GM18499 (cell line): Measurements from ENCODE around the gene VGLL1.

Experiments used
- ATAC-seq: cut with Tn5 transposase; IDR thresholded peaks from one replicate; pipeline ENCODE4 v1.9.1; 2021; ENCODE audit warnings: moderate number of reproducible peaks; ENCODE audit not compliant: insufficient read depth, unreplicated experiment

Gene VGLL1

DNA sequence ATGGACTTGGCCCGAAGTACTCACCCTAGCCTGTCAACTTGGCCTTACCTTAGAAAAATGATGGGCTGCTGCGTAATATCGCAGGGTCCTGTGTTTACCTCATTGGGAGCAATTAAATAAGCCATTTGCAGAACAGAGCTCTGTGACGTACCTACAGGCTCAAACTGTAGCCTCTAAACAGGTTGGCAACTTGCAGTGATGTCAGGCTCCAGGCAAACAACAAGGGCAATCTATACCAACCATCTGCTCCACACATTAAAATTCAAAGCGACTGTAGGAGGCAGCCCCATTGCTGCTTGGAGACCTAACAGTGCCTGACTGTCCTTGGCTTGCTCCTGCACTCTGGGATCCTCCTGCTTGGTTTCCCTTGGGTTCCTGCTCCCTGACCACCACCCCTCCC is 17.2 kb downstream of the VGLL1 start:
- no peak for ATAC-seq

DNA sequence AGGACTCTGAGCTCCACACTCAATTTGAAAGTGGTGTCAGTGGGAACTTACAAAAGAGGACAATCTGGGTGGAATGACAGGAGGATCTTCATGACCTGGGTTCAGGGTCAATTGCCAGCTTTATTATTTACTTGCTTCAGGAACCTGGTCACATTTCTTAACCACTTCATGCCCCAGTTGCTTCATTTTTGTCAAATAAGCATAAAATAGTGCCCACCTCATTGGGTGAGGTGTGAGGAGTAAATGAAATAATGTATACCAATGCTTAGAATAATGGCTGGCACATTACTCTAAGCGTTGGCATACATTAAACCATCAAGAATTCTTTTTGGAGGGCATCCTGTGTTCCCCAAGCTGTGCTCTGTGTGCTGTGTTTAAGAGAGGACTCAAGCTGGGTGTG is 19.4 kb downstream of the VGLL1 start:
- no peak for ATAC-seq

DNA sequence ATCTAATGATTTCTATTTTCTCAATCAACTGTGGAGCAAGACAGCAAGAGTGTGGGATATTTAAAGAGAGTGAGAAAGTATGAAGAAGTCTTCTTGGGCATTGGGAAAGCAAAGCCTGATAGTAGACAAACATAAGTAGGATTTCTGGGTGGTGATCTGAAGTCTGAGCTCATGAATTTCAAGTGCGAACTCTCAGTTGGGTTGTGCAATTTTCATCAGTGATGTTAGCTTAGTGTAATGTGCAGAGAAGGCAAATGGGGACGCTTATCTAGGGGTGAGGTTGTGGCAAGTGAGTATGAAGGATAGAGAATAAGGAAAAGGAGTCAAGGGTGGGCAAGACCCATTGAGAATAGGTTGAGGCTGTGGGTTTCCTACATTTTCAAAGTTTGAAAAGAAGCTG is 23.7 kb downstream of the VGLL1 start:
- ATAC-seq, result no peak

DNA sequence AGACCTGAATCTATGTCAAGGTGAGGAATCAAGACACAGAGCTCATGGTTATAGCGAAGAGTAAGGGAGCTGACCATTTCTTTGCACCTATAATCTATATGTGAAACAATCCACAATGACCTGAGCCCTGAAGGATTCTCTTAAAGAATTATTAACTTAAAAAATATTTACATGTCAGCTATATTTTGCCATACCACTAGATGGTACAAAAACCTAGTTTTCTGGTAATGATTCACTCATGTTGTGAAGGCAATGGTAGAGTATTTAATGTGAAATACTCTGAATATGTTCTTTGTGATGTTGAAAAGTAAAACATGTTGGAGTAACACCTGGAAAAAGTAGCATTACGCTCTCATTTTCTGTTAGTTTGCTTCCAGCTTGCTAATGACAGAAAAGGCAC is 40.0 kb downstream of the VGLL1 start:
- ATAC-seq, result no peak

DNA sequence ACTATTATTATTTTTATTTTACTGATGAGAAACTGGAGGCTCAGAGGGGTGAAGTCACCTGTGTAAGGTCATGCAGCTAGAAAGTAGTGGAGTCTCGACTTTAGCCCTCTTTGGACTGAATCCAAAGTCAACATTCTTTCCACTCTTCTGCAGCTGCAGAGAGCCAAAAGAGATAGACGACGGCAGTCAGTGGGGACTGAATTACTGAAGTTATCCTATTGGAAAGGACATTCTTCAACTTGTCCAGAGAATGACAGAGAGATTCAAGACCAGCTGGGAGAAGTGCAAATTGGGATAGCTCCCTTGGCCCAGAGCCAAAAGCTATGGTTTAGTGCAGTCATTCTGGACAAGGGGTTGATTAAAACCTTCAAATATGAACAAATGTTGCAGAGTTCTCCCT is 42.5 kb downstream of the VGLL1 start:
- no peak for ATAC-seq

DNA sequence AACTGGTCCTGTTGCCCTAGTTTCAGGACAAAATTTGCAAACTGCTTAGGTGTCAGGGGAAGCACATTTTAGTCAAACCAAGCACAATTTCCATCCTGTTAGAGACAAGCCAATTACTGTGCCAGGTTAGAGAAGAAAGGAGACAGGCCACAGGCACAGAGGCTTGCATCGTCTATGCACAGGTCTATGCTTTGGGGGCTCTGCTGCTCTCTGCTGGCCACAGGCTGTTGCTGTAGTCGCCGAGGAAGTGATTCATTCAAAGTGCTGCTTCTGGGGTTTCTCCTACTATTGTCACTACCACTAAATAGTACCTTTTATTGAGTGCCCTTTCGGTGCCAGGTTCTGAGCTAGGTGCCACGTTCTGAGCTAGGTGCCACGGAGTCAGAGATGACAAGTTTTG is 45.5 kb downstream of the VGLL1 start:
- peak; percentile 92 for ATAC-seq

DNA sequence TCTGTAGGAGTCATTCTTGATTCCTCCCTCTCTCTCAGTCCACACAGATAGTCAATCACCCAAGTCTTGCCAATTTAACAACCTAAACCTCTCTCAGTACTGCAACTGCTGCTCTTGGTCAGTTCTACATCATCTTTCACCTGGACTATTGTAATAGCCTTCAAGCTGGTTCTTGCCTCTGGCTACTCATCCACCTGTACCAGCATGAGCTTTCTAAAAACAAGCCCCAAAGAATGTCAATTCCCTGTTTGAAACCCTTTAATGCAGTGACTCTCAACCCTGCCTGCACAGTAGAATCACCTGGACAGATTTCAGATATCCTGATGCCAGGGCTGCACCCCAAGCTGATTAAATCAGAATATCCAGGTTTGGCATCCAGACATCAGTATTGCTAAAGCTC is 48.3 kb downstream of the VGLL1 start:
- no peak for ATAC-seq

DNA sequence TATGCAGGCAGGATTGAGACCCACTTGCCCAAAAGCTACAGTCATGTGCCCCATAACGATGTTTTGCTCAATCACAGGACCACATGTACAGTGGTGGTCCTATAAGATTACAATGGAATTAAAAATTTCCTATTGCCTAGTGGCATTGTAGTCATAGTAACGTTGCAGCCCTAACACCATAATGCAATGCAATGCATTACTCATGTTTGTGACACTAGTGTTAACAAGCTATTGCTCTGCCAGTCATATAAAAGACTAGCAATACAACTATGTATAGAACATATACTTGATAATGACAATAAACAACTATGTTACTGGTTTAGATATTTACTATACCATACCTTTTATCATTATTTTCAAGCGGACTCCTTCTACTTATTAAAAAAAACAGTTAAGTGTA is 50.6 kb downstream of the VGLL1 start:
- no peak for ATAC-seq

DNA sequence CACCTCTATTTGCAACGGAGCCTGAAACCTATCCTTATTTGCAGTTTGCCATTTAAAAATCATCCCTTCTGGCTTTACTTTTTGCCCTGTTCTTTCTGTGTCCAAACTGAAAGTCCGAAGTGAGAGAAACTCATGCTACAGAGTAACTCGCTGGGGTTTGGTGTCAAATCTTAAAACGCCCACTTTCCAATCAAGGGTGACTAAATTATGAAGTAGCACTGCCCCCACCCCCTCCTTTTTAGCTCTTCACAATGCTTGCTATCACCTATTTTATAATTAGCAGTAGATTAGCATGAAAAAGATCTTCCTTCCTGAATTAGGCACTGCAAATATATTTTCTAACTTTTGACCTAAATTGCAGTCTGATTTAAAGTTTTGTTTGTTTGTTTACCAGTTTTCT is 52.5 kb downstream of the VGLL1 start:
- no peak for ATAC-seq

DNA sequence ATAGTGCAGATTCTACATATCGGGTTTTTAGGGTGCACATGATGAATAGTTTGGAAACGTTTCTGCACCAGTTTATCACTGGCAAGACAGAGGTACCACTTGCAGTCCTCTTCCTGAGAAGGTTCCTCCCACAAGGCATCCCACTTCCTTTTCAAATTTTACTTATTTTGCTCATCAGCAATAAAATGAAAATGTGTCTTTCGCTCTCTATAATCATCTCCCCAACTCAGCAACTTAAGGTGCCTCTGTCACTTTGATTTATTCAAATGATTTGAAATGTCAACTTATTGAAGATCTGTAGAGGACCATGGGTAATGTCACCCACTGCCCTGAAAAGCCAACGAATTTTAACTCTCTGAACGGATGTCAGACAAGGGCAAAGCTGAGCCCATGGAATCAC is 53.2 kb downstream of the VGLL1 start:
- no peak for ATAC-seq

DNA sequence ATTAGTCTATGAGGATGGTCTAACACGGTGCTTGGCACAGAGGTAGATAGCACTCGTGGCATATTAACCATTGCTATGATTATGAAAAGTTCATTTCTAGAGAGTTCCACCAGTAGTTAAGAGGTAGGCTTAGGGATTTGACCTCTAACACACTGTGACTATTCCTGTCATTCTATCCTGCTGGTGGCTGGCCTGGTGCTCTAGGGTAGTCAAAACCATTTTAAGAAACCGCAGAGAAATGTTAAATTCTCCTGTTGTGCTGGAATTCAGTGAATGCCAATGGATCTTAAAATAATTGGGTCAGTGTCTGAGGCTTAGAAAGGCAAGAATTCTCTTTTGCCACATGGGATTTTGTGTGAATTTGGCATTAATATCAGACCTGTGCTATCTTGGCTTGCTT is 53.9 kb downstream of the VGLL1 start:
- no peak for ATAC-seq

DNA sequence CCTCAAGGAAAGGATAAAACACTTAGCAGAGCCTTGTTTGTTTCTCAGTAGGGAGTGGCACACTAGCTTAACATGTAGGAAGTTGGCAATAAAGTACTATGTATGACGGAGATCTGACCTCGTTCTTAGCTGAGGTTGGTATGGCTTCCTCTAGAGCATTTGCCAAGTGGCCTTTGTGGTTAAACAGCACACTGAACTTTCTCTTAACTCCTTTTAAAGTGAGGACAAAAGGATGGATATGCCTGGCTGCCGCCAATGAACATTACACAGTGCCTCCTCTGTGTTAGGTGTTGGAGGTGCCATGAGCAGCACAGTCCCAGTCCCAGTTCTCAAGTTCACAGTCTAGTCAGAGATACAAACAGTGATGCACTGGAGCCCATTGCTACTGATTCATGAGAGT is 54.4 kb downstream of the VGLL1 start:
- ATAC-seq, result no peak

DNA sequence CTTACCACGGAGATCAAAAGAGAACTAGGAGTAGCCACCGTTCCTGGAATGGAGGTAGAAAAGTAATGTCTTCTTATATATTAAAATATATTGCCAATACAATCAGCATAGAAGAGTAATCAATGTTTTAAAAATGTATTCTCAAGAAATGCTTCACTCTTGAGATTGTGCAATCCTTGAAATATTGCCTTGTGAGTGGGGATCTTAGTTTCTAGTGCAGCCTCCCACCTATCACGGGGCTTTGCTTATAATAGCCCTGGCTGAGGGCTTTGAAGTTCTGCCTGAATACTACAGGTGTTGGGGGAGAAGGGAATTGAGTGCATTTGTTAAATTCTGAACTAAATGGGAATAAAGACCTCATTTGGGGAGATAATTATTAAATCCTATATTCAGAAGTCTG is 55.5 kb downstream of the VGLL1 start:
- no peak for ATAC-seq

DNA sequence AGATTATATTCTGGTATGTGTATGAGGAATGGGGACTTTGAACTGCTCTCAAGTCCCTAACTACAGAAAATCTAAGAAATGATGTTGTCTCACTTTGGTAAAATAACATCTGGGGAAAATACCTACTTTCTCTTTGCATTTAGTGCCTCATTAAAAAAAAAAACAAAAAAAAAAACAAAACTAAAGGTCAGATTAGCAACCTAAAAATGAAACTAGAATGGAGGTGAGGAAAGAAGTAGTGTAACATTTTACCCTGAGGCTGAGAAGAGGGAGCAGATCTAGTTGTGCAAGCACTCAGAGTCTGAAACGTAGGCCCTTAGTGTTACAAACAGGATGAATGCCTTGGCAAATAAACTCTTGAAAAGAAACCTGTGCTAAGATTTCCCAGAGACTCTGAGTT is 56.0 kb downstream of the VGLL1 start:
- no peak for ATAC-seq

DNA sequence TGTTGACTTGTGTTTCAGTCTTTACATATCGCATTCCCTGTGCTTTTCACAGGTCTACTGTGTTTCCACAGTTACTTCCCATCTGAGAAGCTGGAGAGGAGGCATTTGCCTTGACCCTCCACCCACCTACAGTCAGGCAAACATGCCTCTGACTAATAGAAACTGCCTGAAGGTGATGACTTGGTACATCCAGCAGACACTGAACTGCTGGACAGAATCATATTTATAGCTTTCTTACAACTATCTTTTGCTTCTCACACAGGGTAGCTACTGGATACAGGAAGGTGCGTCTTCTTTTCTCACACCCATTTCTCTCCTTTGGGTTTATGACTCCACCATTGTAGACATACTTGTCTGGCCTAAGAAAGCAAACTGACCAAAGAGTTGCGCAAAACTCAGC is 58.0 kb downstream of the VGLL1 start:
- no peak for ATAC-seq

DNA sequence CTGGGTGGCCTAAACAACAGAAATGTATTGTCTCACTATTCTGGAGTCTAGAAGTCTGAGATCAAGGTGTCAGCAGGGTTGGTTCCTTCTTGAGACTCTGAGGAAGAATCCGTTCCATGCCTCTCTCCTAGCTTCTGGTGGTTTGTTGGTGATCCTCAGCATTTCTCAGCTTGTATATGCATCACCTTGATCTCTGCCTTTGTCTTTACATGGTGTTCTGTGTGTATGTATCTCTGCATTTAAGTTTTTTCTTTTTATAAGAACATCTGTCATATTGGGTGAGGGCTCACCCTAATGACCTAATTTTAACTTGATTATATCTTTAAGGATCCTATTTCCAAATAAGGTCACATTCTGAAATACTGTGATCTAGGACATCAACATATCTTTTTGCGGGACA is 65.3 kb downstream of the VGLL1 start:
- no peak for ATAC-seq

DNA sequence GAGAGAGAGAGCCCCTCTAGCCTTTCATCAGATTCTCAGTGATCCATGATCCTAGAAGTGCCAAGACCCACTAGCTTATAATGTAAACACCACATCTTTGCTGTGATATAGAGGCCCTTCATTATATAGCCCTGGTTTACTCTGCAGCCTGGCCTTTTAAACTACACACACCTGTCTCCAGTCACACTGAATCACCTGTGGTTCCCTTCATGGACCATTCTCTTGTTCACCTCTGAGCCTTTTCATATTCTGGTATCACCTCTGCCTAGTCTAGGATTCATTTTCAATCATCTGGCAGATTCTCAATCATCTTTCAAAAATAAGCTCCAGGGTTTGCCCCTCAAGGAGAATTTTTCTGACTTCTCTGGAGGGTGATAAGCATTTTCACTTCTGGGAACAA is 65.9 kb downstream of the VGLL1 start:
- no peak for ATAC-seq

DNA sequence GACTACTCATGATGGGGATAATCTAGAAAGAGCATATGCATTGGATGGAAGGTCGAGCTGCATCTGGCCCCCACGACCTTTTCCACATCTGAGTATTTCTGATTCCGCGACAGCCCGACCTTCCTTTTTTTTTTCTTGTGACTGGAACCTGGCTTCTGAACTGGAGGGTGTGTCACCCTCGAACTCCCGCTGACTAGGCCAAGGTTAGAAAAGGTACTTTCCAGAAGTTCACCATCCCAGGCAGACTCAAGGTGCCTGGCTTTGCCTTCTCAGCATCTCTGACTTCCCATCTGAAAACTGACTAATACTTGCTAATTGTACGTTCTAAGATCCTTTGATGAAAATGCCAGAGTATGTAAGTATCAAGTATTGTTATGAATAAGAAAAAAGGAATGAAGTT is 66.6 kb downstream of the VGLL1 start:
- no peak for ATAC-seq

DNA sequence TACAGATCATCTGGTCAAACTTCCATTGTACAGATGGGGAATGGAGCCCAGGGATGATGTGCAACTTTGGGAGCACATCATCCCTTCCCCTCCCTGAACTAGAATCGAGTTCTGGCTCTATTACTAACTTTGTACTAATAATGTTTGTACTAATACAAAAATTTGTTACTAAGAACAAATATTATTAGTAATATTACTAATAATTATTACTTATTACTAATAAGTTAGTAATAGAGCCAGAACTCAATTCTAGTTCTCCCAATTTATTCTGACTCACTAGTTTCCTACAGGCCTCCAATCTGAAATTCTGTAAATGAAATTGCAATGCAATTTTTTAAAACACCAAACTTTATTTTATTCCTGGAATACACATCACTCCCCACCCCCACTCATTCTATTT is 68.0 kb downstream of the VGLL1 start:
- no peak for ATAC-seq
